Peyer's patch (tissue), 4 donors: ENCODE data around the gene PDE3A. TPM values are rescaled to one million over a fixed set of nuclear protein-coding genes. Genes with fewer than 3 reads are reported as not detected.
A peak's percentile ranks its signal among the peaks of the same experiment; 100 is the strongest.
"Not testable (repeated sequence)": the region's sequence is repeated elsewhere in the genome, so short reads cannot be mapped to it uniquely, and the experiment has no call there.

Source experiments
- DNase-seq, 3 donors: peaks; one replicate each; pipeline ENCODE4 v3.0.0-alpha.2; 2017 to 2019
- H3K27ac ChIP-seq, 4 donors: fragments of 200-600 bp; sonication (generic); one replicate each; pipeline ENCODE4 v1.5.1; 2016 to 2019
- H3K27me3 ChIP-seq, 2 donors: fragments of 200-600 bp; sonication (generic); one replicate each; pipeline ENCODE4 v1.5.1; 2019
- H3K36me3 ChIP-seq, 3 donors: fragments of 200-600 bp; sonication (generic); one replicate each; pipeline ENCODE4 v1.5.1; 2016 to 2019
- H3K4me1 ChIP-seq, 4 donors: fragments of 200-600 bp; sonication (generic); one replicate each; pipeline ENCODE4 v1.5.1; 2016 to 2019
- H3K4me3 ChIP-seq, 4 donors: fragments of 200-600 bp; sonication (generic); 1 replicate in 3 of 4; 2 replicates in 1 of 4; pipeline ENCODE4 v1.5.1; 2016 to 2019; ENCODE audit warnings: mild to moderate bottlenecking in 1 of 4
- H3K9me3 ChIP-seq, 4 donors: fragments of 200-600 bp; sonication (generic); one replicate each; pipeline ENCODE4 v1.5.1; 2016 to 2019; ENCODE audit warnings: mild to moderate bottlenecking in 1 of 4
- CTCF ChIP-seq, 6 experiments: fragments of 450-650 bp in 4 of 6; fragments of 200-600 bp in 2 of 6; sonication (generic) in 1 of 6; IDR thresholded peaks; one replicate each; pipeline ENCODE4 v1.5.1; 2017 to 2019; ENCODE audit warnings: antibody characterized with exemption in 6 of 6, mild to moderate bottlenecking in 3 of 6, moderate library complexity in 1 of 6
- POLR2A ChIP-seq, 2 donors: fragments of 450-650 bp; IDR thresholded peaks; one replicate each; pipeline ENCODE4 v1.5.1; 2017; ENCODE audit warnings: antibody characterized with exemption in 2 of 2, mild to moderate bottlenecking in 2 of 2, moderate library complexity in 2 of 2
- total RNA-seq, 4 donors: library from RNA; depleted of rRNA; stranded (reverse); fragments of >200 nt; gene quantifications; one replicate each; pipeline ENCODE4 v1.1.0, GENCODE V29; 2016

Gene PDE3A
- 100 to 1,000 TPM in 2 of 4 donors, 10 to 100 TPM in 2; 17.3 to 144 (median 120) TPM for total RNA-seq

- H3K27ac ChIP-seq, result peak within 1 kb of the TSS; percentile 64 to 92 (median 77)
- H3K27me3 ChIP-seq, result no peaks in the 10 kb centered on the region
- DNase-seq, result peak in 2 of 3 donors; percentile 78 to 79
- peak within 1 kb of the TSS; percentile 34 to 69 (median 58) for H3K4me3 ChIP-seq
- no peaks in the 10 kb centered on the region for H3K4me1 ChIP-seq
- H3K36me3 ChIP-seq, result no peaks in the 10 kb centered on the region
- H3K9me3 ChIP-seq, result no peaks in the 10 kb centered on the region
- TF ChIP-seq POLR2A (IDR thresholded peaks at IDR 0.05), result no peak
- peak in 3 of 6 experiments; percentile 32 to 47 (median 32) for TF ChIP-seq CTCF (IDR thresholded peaks at IDR 0.05)
Measured at GRCh38 chr12:20368114-20368650, at the start of gene PDE3A. Gene PDE3A (plus strand): TSS chr12:20368537. CDS start chr12:20369285, 748 bp downstream.

GRCh38 chr12:20319366-20319765 is 49.0 kb upstream of the PDE3A start:
- TF ChIP-seq POLR2A (IDR thresholded peaks at IDR 0.05) (no peak), CTCF (IDR thresholded peaks at IDR 0.05) (no peak)
- Histone ChIP-seq H3K9me3 (no peaks in the 10 kb centered on the region), H3K4me3 (no peak overlapping the region)

GRCh38 chr12:20320552-20320951 is 47.8 kb upstream of the PDE3A start:
- DNase-seq, result no peak
- H3K36me3 ChIP-seq, result no peaks in the 10 kb centered on the region
- TF ChIP-seq CTCF (IDR thresholded peaks at IDR 0.05) (no peak), POLR2A (IDR thresholded peaks at IDR 0.05) (no peak)
- no peak overlapping the region for H3K27ac ChIP-seq
- H3K27me3 ChIP-seq, result no peaks in the 10 kb centered on the region
- H3K4me1 ChIP-seq, result no peaks in the 10 kb centered on the region
- H3K9me3 ChIP-seq, result no peaks in the 10 kb centered on the region
- no peak overlapping the region for H3K4me3 ChIP-seq

More at GRCh38 chr12:20319366-20319765, 49.0 kb upstream of the PDE3A start:
- Histone ChIP-seq H3K27me3 (no peaks in the 10 kb centered on the region), H3K4me1 (no peaks in the 10 kb centered on the region), H3K27ac (no peak overlapping the region), H3K36me3 (no peaks in the 10 kb centered on the region)
- DNase-seq, result no peak

GRCh38 chr12:20330826-20331505 is 37.4 kb upstream of the PDE3A start:
- not testable (repeated sequence) for H3K27ac ChIP-seq, H3K4me3 ChIP-seq, DNase-seq, H3K27me3 ChIP-seq, H3K36me3 ChIP-seq, H3K9me3 ChIP-seq, H3K4me1 ChIP-seq

- no peak overlapping the region for H3K27ac ChIP-seq
- peaks cover 0 to 6% (median 0%) of the 10 kb centered on the region in 4 donors for H3K9me3 ChIP-seq
- no peak for DNase-seq
- no peaks in the 10 kb centered on the region for H3K27me3 ChIP-seq
- no peaks in the 10 kb centered on the region for H3K4me1 ChIP-seq
- no peaks in the 10 kb centered on the region for H3K36me3 ChIP-seq
- H3K4me3 ChIP-seq, result no peak overlapping the region
- no peak for TF ChIP-seq POLR2A (IDR thresholded peaks at IDR 0.05)
- no peak for TF ChIP-seq CTCF (IDR thresholded peaks at IDR 0.05)
Measured at GRCh38 chr12:20339060-20339459, 29.3 kb upstream of the PDE3A start.

GRCh38 chr12:20342111-20342510 is 26.2 kb upstream of the PDE3A start:
- Histone ChIP-seq H3K9me3 (no peaks in the 10 kb centered on the region), H3K4me3 (no peak overlapping the region), H3K27me3 (no peaks in the 10 kb centered on the region), H3K27ac (no peak overlapping the region), H3K36me3 (no peaks in the 10 kb centered on the region), H3K4me1 (no peaks in the 10 kb centered on the region)
- no peak for TF ChIP-seq CTCF (IDR thresholded peaks at IDR 0.05)
- no peak for TF ChIP-seq POLR2A (IDR thresholded peaks at IDR 0.05)
- no peak for DNase-seq
